ENCODE results near the gene ECE1. TPM values are rescaled to one million over a fixed set of nuclear protein-coding genes. Genes with fewer than 3 reads are reported as not detected.
"Not testable (repeated sequence)": the region's sequence is repeated elsewhere in the genome, so short reads cannot be mapped to it uniquely, and the experiment has no call there.

ECE1 gene
- polyA plus RNA-seq, 1 donor = 46.0 TPM

DNA sequence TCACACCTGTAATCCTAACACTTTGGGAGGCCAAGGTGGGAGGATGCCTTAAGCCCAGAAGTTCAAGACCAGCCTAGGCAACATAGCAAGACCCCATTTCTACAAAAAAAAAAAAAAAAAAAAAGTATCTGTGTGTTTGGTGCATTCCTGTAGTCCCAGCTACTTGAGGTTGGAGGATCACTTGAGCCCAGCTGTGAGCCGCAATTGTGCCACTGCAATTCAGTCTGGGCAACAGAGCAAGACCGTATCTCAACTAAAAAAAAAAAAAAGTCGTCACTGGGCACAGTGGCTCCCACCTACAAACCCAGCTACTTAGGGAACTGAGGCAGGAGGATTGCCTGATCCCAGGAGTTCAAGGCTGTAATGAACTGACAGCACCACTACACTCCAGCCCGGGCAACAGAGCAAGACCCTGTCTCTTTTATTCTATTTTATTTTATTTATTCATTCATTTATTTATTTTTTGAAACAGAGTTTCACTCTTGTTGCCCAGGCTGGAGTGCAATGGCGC is 105.0 kb downstream of the ECE1 start:
- no peak for DNase-seq

DNA sequence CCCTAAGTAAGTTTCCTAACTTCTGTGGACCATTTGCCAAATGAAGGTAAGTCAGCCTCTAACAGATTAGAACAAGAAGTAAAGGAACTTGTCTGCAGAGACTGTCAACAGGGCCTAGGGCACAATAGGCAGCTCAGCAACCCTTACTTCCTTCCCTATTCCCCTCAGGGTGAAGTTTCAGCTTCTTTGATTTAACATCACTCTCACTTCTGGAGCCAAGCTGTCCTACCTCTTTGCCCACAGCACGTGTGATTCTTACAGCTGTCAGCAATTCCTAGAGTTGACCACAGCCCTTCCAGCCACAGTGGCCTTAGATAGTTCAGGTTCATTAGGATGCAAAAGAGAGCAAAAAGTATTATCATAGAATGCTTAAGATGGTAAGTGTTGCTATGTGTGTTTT is 106.0 kb downstream of the ECE1 start:
- DNase-seq = no peak

DNA sequence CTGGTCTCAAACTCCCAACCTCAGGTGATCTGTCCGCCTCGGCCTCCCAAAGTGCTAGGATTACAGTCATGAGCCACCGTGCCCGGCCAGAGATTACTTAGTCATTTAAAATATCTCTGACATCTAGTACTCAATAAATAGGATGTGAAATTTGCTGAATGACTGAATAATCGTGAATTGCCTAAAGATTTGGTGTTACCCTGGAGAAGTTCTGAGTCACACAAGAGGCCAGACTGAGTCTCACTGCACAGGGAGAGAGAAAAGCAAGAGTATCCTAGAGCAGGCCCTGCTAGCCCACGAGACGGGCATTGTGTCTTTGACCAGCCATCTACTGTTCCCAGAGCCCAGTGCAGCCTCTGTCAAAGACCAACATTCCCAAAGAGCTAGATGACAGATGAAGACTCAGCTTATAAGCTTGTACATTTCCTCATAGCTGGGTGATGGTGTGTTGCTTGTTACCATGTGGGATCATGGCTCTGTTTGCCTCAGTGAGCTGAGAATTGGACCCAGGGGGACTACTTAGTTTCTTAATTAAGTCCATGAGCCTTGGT is 108.0 kb downstream of the ECE1 start:
- no peak for DNase-seq

DNA sequence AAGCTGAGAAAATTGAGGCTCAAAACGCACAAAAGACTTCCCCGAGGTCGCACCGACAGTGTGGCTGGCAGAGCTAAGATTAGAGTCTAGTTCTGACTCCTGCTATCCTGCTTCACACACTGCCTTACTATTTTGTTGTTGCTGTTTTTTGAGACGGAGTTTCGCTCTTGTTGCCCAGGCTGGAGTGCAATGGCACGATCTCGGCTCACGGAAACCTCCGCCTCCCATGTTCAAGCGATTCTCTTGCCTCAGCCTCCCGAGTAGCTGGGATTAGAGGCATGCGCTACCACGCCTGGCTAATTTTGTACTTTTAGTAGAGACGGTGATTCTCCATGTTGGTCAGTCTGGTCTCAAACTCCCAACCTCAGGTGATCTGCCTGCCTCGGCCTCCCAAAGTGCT is 112.0 kb downstream of the ECE1 start:
- DNase-seq = not testable (repeated sequence)

GRCh38 chr1:21176586-21177555 is 113.4 kb downstream of the ECE1 start, which contains the start of gene EIF4G3:
Gene EIF4G3 (minus strand): TSS chr1:21176897. CDS start chr1:21002742, 174,155 bp downstream.
- DNase-seq = peak; percentile 99

DNA sequence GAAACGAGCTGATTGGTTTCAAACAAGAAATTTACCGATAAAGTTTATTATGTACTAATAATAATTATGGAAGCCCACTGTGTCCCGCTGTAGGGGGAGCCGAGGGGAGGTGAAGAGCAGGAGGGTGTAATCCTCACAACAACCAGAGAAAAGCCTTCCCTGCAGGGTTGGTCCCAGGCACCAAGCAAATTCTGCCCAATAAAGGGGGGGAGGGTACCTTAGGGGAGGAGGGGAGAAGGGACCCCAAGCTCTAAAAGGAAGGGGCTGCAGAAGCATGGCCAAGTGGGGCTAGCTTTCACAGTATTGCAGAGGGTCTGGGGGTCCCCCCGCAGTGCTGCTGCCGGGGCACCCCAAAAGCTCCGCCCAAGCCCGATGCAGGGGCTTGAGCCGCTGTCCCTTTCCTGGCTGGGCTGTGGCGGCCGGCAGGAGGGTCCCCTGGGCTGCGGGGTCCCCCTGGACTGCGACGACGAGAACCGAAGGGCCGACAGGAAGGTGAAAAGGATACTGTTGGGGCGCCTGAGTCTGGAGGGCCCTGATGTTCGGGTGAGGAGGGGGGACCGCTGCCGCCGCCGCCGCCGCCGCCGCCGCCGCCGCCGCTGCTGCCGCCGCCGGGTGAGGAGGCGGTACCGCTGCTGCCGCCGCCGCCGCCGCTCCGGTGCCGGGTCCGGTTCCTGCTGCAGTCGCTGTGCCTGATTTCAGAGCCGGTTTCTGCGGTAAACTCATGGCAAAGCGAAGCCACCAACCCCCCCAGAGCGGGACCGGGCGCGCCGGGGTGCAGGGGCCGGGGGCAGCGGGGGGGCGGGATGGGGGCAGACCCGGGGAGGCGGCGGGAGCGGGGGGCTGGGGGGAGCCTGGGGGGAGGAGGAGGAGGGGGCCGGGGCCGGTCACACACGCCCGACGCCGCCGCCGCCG is 114.3 kb downstream of the ECE1 start:
- DNase-seq = peak; percentile 43

- DNase-seq = no peak
Observed at GRCh38 chr1:21175324-21175669, 115.0 kb downstream of the ECE1 start.

- no peak for DNase-seq
Observed at GRCh38 chr1:21174654-21175323, 115.5 kb downstream of the ECE1 start.

DNA sequence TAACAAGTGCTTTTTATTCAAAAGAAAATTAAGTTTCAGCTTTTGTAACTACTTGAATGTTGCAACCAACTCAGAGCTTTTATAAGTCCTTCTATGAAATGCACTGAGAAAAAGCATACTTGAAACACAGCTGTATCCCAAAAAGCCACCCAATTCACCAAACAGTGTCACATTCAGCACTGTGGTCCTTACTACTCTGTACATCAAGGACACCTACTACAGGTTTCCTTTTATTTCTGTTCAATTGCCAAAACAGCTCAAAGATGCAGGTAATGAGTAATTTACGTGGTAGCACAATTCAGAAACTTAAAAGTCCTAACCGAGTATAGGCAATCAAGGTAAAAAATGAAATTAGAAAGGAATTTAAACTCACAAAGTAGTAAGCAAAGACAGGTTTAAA is 116.0 kb downstream of the ECE1 start:
- DNase-seq = no peak

DNA sequence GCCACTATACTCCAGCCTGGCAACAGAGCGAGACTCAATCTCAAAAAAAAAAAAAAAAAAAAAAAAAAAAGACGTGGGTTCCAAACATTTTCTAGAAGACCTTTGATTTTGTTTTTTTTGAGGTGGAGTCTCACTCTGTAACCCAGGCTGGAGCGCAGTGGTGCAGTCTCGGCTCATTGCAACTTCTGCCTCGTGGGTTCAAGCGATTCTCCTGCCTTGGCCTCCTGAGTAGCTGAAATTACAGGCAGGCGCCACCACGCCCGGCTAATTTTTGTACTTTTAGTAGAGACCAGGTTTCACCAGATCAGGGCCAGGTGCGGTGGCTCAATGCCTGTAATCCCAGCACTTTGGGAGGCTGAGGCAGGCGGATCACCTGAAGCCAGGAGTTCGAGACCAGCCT is 117.2 kb downstream of the ECE1 start:
- DNase-seq = not testable (repeated sequence)

GRCh38 chr1:21170837-21171236 is 119.4 kb downstream of the ECE1 start:
- peak; percentile 59 for DNase-seq

- DNase-seq = no peak
Observed at GRCh38 chr1:21168444-21168843, 121.8 kb downstream of the ECE1 start.

Other genes with a start within 250 kb of the ECE1 start
- gene EIF4G3, start 113.6 kb downstream of the ECE1 start, polyA plus RNA-seq (ENCODE audit: insufficient read length) = 76.2 TPM
- gene NBPF3, start 149.7 kb upstream of the ECE1 start, polyA plus RNA-seq (ENCODE audit: insufficient read length) = 16.8 TPM
- 40.2 TPM for gene ALPL, start 219.0 kb upstream of the ECE1 start, polyA plus RNA-seq (ENCODE audit: insufficient read length)

All from left kidney (tissue), 2 donors.